GM06990 (cell line): ENCODE measurements around the gene MAML3.

Experiments
- DNase-seq: peaks from one replicate; pipeline ENCODE4 v3.0.0-alpha.2; 2011; ENCODE audit not compliant: insufficient read length; ENCODE audit errors: extremely low read depth
- H3K27me3 ChIP-seq: replicated peaks from 2 replicates; pipeline ENCODE4 v1.6.0; 2011; ENCODE audit warnings: low read length; ENCODE audit not compliant: control insufficient read depth, insufficient read depth
- H3K36me3 ChIP-seq: 2 replicates; pipeline ENCODE4 v1.5.1; 2011; ENCODE audit warnings: low read length; ENCODE audit not compliant: control insufficient read depth, insufficient read depth
- H3K4me3 ChIP-seq: replicated peaks from 2 replicates; pipeline ENCODE4 v1.5.1; 2011; ENCODE audit warnings: low read depth, mild to moderate bottlenecking, control low read depth, low read length
- TF ChIP-seq, protein P1 (sequence below): IDR thresholded peaks from 2 replicates; pipeline ENCODE4 v1.5.1; 2011; ENCODE audit warnings: low read length, control low read depth, mild to moderate bottlenecking, inconsistent platforms; ENCODE audit not compliant: insufficient read depth, poor library complexity, severe bottlenecking

MAML3 gene

DNA sequence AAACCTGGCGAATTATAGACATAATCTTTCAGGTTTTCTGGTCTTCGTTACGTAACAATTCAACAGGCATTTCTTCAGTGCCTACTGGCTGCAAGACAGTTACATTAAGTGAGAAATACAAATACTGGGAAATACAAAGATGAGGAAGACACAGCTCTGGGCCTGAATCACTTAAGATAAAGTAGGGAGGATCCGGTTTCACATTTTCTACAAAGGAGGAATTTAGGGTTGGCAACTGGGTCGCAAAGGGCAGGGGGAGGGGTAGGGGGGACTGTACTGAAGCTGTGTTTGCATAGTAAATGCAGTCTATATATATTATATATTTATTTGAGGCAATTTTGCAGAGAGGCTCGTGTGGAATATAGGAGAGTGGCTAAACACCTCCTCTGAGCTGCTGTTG is 107.4 kb downstream of the MAML3 start:
- Histone ChIP-seq H3K4me3 (no peak overlapping the region), H3K36me3 (no peaks in the 10 kb centered on the region), H3K27me3 (no peaks in the 10 kb centered on the region)
- TF ChIP-seq, protein P1, sequence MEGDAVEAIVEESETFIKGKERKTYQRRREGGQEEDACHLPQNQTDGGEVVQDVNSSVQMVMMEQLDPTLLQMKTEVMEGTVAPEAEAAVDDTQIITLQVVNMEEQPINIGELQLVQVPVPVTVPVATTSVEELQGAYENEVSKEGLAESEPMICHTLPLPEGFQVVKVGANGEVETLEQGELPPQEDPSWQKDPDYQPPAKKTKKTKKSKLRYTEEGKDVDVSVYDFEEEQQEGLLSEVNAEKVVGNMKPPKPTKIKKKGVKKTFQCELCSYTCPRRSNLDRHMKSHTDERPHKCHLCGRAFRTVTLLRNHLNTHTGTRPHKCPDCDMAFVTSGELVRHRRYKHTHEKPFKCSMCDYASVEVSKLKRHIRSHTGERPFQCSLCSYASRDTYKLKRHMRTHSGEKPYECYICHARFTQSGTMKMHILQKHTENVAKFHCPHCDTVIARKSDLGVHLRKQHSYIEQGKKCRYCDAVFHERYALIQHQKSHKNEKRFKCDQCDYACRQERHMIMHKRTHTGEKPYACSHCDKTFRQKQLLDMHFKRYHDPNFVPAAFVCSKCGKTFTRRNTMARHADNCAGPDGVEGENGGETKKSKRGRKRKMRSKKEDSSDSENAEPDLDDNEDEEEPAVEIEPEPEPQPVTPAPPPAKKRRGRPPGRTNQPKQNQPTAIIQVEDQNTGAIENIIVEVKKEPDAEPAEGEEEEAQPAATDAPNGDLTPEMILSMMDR = no peak
- DNase-seq = no peak

DNA sequence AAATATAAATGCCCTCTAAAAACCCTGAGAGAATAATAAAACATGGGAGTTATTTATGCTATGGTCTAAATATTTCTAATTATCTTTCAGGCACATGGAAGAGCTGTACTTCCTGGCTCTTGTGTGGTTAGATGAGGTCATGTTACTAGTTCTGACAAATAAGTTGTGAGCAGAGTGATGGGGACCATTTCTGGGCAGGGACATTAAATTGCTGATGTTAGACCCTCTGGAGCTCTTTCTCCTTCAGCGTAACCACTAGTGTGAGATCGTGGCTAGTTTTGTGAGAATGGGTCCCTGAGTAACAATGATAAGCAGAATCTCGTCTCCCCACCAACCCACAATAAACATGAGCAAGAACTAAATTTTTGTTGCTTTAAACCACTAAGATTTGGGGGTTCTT is 108.0 kb downstream of the MAML3 start:
- no peak for DNase-seq
- Histone ChIP-seq H3K36me3 (no peaks in the 10 kb centered on the region), H3K27me3 (no peaks in the 10 kb centered on the region; the same call in 1 of the 2 replicates), H3K4me3 (no peak overlapping the region)
- TF ChIP-seq, protein P1 = no peak

DNA sequence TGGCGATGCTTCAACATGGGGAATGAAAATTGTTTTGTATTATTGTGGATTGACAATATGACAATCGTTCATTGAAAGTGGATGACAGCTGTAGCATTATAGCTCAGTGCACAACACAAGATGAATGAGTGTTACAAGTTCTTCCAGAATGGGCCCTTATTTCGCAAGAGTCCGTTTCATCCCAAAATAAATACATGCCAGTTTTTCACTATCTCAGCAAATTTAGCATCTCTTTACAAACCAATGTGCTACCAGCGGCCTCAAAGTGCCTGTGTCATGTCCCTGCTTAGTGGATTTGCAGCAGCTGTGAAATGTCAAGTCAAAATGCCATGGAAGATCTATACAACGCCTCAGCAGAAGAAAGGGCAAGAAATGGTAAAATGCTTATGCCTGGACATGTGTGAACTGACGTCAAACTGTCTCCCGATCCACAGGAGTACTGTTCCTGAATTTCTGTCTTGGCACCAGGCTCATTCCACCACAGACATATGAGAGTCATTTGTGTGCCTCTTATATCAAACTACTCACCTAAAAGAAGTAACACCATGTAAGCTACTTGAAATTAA is 109.6 kb downstream of the MAML3 start:
- H3K27me3 ChIP-seq = no peaks in the 10 kb centered on the region; the same call in 1 of the 2 replicates
- no peak for DNase-seq
- no peak overlapping the region for H3K4me3 ChIP-seq
- H3K36me3 ChIP-seq = no peaks in the 10 kb centered on the region
- TF ChIP-seq, protein P1 = no peak

DNA sequence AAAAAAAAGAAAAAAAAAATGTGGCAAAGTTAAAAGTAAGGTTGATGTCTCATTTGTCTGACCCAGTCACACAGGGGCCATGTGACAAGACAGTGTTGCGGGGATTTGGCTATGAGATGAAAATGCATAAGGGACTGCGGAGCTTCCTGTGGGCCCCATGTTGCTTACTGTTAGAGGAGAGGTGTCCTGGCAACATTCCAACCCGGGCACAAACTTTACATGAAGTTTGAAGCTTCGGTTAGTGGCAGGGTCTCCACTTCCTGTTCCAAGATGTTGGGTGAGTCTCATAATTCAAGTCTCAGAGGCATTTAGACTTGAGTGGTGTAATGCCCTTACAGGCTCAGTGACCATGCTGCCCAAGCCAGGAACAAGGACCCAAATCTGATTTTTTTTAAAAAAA is 111.3 kb downstream of the MAML3 start:
- Histone ChIP-seq H3K27me3 (no peaks in the 10 kb centered on the region; the same call in 1 of the 2 replicates), H3K36me3 (no peaks in the 10 kb centered on the region), H3K4me3 (no peak overlapping the region)
- no peak for DNase-seq
- TF ChIP-seq, protein P1 = no peak

DNA sequence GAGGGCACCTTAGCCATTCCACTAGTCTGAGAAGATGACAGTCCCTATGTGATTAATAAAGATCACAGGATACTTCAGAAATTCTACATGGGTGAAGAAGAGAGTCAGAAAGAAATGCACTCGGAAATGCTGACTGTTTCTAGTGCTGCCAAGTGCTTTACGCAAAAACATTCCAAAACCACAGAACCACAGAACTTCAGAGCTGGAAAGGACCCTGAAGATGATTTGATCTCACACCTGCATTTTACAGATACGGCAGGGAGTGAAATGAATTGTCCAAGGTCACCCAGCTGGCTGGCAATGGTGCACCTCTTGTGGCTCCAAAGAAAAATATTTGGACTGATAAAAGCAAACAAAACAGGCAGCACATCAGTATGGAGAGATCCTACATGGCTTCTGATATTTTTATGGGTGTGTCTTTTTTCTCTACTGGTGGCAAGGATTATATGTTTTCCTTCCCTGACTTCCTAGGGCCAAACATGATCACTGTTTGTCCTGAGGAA is 115.9 kb downstream of the MAML3 start:
- H3K4me3 ChIP-seq = no peak overlapping the region
- TF ChIP-seq, protein P1 = no peak
- H3K27me3 ChIP-seq = no peaks in the 10 kb centered on the region; the same call in 1 of the 2 replicates

More for the DNA sequence above, 115.9 kb downstream of the MAML3 start:
- no peaks in the 10 kb centered on the region for H3K36me3 ChIP-seq
- no peak for DNase-seq
